SKM-1 treated with dmso at 0.1 percent for 144 hours (cell line): Measurements from ENCODE around the gene HS3ST3A1.

Experiments used
- DNase-seq: peaks from one replicate; lab custom pipeline; 2025; ENCODE audit not compliant: unreplicated experiment; lab: John Stamatoyannopoulos, UW

The HS3ST3A1 gene

GRCh38 chr17:13598353-13599167 is 3.2 kb downstream of the HS3ST3A1 start:
- DNase-seq = no peak

GRCh38 chr17:13597723-13598347 is 3.9 kb downstream of the HS3ST3A1 start:
- peak; percentile 22 for DNase-seq

GRCh38 chr17:13596241-13596923 is 5.3 kb downstream of the HS3ST3A1 start:
- DNase-seq = no peak

GRCh38 chr17:13595599-13595899 is 6.2 kb downstream of the HS3ST3A1 start:
- no peak for DNase-seq

GRCh38 chr17:13594762-13595598 is 6.7 kb downstream of the HS3ST3A1 start:
- DNase-seq = peak; percentile 76

GRCh38 chr17:13594310-13594709 is 7.4 kb downstream of the HS3ST3A1 start:
- DNase-seq = no peak

GRCh38 chr17:13593757-13594156 is 8.0 kb downstream of the HS3ST3A1 start:
- no peak for DNase-seq

- no peak for DNase-seq
These were observed 8.5 kb downstream of the HS3ST3A1 start for GRCh38 chr17:13593021-13593751.

GRCh38 chr17:13592427-13592826 is 9.3 kb downstream of the HS3ST3A1 start:
- no peak for DNase-seq

GRCh38 chr17:13590441-13590840 is 11.3 kb downstream of the HS3ST3A1 start:
- no peak for DNase-seq

GRCh38 chr17:13589658-13590057 is 12.1 kb downstream of the HS3ST3A1 start:
- no peak for DNase-seq

- no peak for DNase-seq
These were observed 14.0 kb downstream of the HS3ST3A1 start for GRCh38 chr17:13587487-13588338.

GRCh38 chr17:13584701-13585080 is 17.0 kb downstream of the HS3ST3A1 start:
- no peak for DNase-seq

GRCh38 chr17:13583996-13584700 is 17.6 kb downstream of the HS3ST3A1 start:
- no peak for DNase-seq

GRCh38 chr17:13582776-13583547 is 18.8 kb downstream of the HS3ST3A1 start:
- no peak for DNase-seq

- DNase-seq = no peak
These were observed 19.8 kb downstream of the HS3ST3A1 start for GRCh38 chr17:13581925-13582324.

GRCh38 chr17:13580790-13581189 is 20.9 kb downstream of the HS3ST3A1 start:
- DNase-seq = no peak
